Right atrium auricular region (tissue), 2 donors: ENCODE data around the gene CORO2A. TPM values are rescaled to one million over a fixed set of nuclear protein-coding genes. Genes with fewer than 3 reads are reported as not detected.

Experiments
- DNase-seq: peaks from one replicate; pipeline ENCODE4 v3.0.0-alpha.2; 2019; ENCODE audit warnings: low spot score
- H3K27ac ChIP-seq, 2 donors: fragments of 200-600 bp; sonication (generic); 1 replicate in 1 of 2; 2 replicates in 1 of 2; pipeline ENCODE4 v1.5.1; 2016 to 2019
- H3K27me3 ChIP-seq, 2 donors: fragments of 200-600 bp; sonication (generic); one replicate each; pipeline versions ENCODE4 v1.5.1 to v1.6.0; 2017 to 2019
- H3K36me3 ChIP-seq: fragments of 200-600 bp; sonication (generic); one replicate; pipeline ENCODE4 v1.5.1; 2016
- H3K4me1 ChIP-seq, 2 donors: fragments of 200-600 bp; sonication (generic); one replicate each; pipeline versions ENCODE4 v1.5.1 to v1.6.0; 2017 to 2019
- H3K4me3 ChIP-seq, 2 donors: fragments of 200-600 bp; sonication (generic); 1 replicate in 1 of 2; 2 replicates in 1 of 2; pipeline ENCODE4 v1.5.1; 2017 to 2019; ENCODE audit warnings: mild to moderate bottlenecking in 1 of 2, moderate library complexity in 1 of 2
- H3K9me3 ChIP-seq, 2 donors: fragments of 200-600 bp; sonication (generic); one replicate each; pipeline ENCODE4 v1.5.1; 2019
- CTCF ChIP-seq, 2 donors: fragments of 200-600 bp; sonication (generic); IDR thresholded peaks; one replicate each; pipeline ENCODE4 v1.5.1; 2019; ENCODE audit warnings: antibody characterized with exemption in 2 of 2
- total RNA-seq, 2 donors: library from RNA; depleted of rRNA; stranded (reverse); fragments of >200 nt; gene quantifications; one replicate each; pipeline ENCODE4 v1.1.0, GENCODE V29; 2016

The CORO2A gene
- total RNA-seq, 2 donors from 2014 or later = 0.39 to 0.44 TPM

- Histone ChIP-seq H3K36me3 (no peaks in the 10 kb centered on the region), H3K27me3 (no peaks in the 10 kb centered on the region), H3K4me1 (no peaks in the 10 kb centered on the region), H3K9me3 (no peaks in the 10 kb centered on the region), H3K4me3 (no peak overlapping the region), H3K27ac (no peak overlapping the region)
- no peak for DNase-seq
- no peak for TF ChIP-seq CTCF (IDR thresholded peaks at IDR 0.05)
Measured at GRCh38 chr9:98171176-98171925, 21.1 kb downstream of the CORO2A start.

- H3K27ac ChIP-seq = no peak overlapping the region
- no peaks in the 10 kb centered on the region for H3K36me3 ChIP-seq
- DNase-seq = no peak
- H3K4me1 ChIP-seq = no peaks in the 10 kb centered on the region
- H3K9me3 ChIP-seq = no peaks in the 10 kb centered on the region
- H3K27me3 ChIP-seq = no peaks in the 10 kb centered on the region
- no peak overlapping the region for H3K4me3 ChIP-seq
- TF ChIP-seq CTCF (IDR thresholded peaks at IDR 0.05) = no peak
Measured at GRCh38 chr9:98168941-98169488, 23.4 kb downstream of the CORO2A start.

- Histone ChIP-seq H3K9me3 (no peaks in the 10 kb centered on the region), H3K27me3 (no peaks in the 10 kb centered on the region), H3K36me3 (no peaks in the 10 kb centered on the region), H3K4me1 (no peaks in the 10 kb centered on the region), H3K4me3 (no peak overlapping the region), H3K27ac (no peak overlapping the region)
- no peak for TF ChIP-seq CTCF (IDR thresholded peaks at IDR 0.05)
- DNase-seq = no peak
Measured at GRCh38 chr9:98168153-98168780, 24.2 kb downstream of the CORO2A start.

GRCh38 chr9:98164912-98165311 lies 27.5 kb downstream of the CORO2A start:
- DNase-seq = no peak
- Histone ChIP-seq H3K9me3 (no peaks in the 10 kb centered on the region), H3K27me3 (no peaks in the 10 kb centered on the region), H3K4me1 (no peaks in the 10 kb centered on the region), H3K27ac (no peak overlapping the region), H3K4me3 (no peak overlapping the region), H3K36me3 (no peaks in the 10 kb centered on the region)
- TF ChIP-seq CTCF (IDR thresholded peaks at IDR 0.05) = no peak

- no peaks in the 10 kb centered on the region for H3K4me1 ChIP-seq
- no peaks in the 10 kb centered on the region for H3K36me3 ChIP-seq
- no peak for TF ChIP-seq CTCF (IDR thresholded peaks at IDR 0.05)
- H3K4me3 ChIP-seq = no peak overlapping the region
- no peaks in the 10 kb centered on the region for H3K27me3 ChIP-seq
- DNase-seq = no peak
- no peak overlapping the region for H3K27ac ChIP-seq
- no peaks in the 10 kb centered on the region for H3K9me3 ChIP-seq
Measured at GRCh38 chr9:98162613-98163012, 29.8 kb downstream of the CORO2A start.
